Transverse colon (tissue), 4 donors: ENCODE results near the gene ACE. TPM values are rescaled to one million over a fixed set of nuclear protein-coding genes. Genes with fewer than 3 reads are reported as not detected.

Source experiments
- DNase-seq: peaks from one replicate; pipeline ENCODE4 v3.0.0-alpha.2; 2019
- H3K27ac ChIP-seq, 4 donors: fragments of 200-600 bp; sonication (generic); 2 replicates each; pipeline ENCODE4 v1.5.1; 2016 to 2018; ENCODE audit warnings: inconsistent platforms in 4 of 4
- H3K27me3 ChIP-seq: fragments of 200-600 bp; sonication (generic); 2 replicates; pipeline ENCODE4 v1.5.1; 2017; ENCODE audit warnings: inconsistent platforms
- H3K36me3 ChIP-seq, 4 donors: fragments of 200-600 bp; sonication (generic); 2 replicates each; pipeline ENCODE4 v1.5.1; 2017 to 2019; ENCODE audit warnings: inconsistent platforms in 4 of 4
- H3K4me1 ChIP-seq, 4 donors: fragments of 200-600 bp; sonication (generic); 2 replicates each; pipeline ENCODE4 v1.5.1; 2017 to 2020; ENCODE audit warnings: inconsistent platforms in 4 of 4
- H3K4me3 ChIP-seq, 4 donors: fragments of 200-600 bp; sonication (generic); 1 replicate in 1 of 4; 2 replicates in 3 of 4; pipeline versions ENCODE4 v1.5.1 to v1.6.1; 2017 to 2019; ENCODE audit warnings: inconsistent platforms in 4 of 4
- H3K9me3 ChIP-seq, 2 donors: fragments of 200-600 bp; sonication (generic); 2 replicates each; pipeline ENCODE4 v1.5.1; 2017 to 2019; ENCODE audit warnings: inconsistent platforms in 2 of 2
- EP300 ChIP-seq: sonication (generic); formaldehyde crosslinking; IDR thresholded peaks from one replicate; pipeline ENCODE4 v1.6.1; 2017; ENCODE audit warnings: antibody characterized with exemption, low read depth
- POLR2A ChIP-seq: fragments of 450-650 bp; IDR thresholded peaks from one replicate; pipeline ENCODE4 v1.6.1; 2016; ENCODE audit warnings: antibody characterized with exemption, mild to moderate bottlenecking, moderate library complexity
- POLR2AphosphoS5 ChIP-seq, 3 donors: sonication (generic); formaldehyde crosslinking; IDR thresholded peaks; one replicate each; pipeline ENCODE4 v1.6.1; 2016; ENCODE audit warnings: antibody characterized with exemption in 3 of 3
- WGBS, 2 donors: methylation state at CpG; one replicate each; pipeline ENCODE4 v1.1.5; 2018; ENCODE audit warnings: low coverage in 1 of 2; 5-methylcytosine and 5-hydroxymethylcytosine counted together
- in situ Hi-C, 4 donors: fragments of 200-750 bp; cut with MboI; loops; one replicate each; pipeline versions ENCODE4 v1.15.0 to v1.15.1; 2017; ENCODE audit warnings: low sequenced_read_pairs in 3 of 4, low pct_ligation_motif_present in 1 of 4, low pct_unique_long_range_greater_than_20kb in 1 of 4
- intact Hi-C: fragments of 100-400 bp; cut with DNase I; formaldehyde crosslinking; loops from one replicate; pipeline ENCODE4 v1.15.1; 2023; ENCODE audit warnings: low total_unique reads
- total RNA-seq, 4 donors: library from RNA; depleted of rRNA; stranded (reverse); fragments of >200 nt; gene quantifications; one replicate each; pipeline ENCODE4 v1.1.0, GENCODE V29; 2016
- TF ChIP-seq, protein P1 (sequence below), 5 experiments: fragments of 200-600 bp in 3 of 5; fragments of 450-650 bp in 2 of 5; sonication (generic) in 3 of 5; IDR thresholded peaks; 1 replicate in 2 of 5; 2 replicates in 3 of 5; pipeline ENCODE4 v1.5.1; 2016 to 2017; ENCODE audit warnings: antibody characterized with exemption in 5 of 5, inconsistent platforms in 3 of 5, mild to moderate bottlenecking in 2 of 5, moderate library complexity in 1 of 5

ACE gene
- total RNA-seq, 4 donors from 2014 or later = 6.0 to 56.7 (median 28.0) TPM

DNA sequence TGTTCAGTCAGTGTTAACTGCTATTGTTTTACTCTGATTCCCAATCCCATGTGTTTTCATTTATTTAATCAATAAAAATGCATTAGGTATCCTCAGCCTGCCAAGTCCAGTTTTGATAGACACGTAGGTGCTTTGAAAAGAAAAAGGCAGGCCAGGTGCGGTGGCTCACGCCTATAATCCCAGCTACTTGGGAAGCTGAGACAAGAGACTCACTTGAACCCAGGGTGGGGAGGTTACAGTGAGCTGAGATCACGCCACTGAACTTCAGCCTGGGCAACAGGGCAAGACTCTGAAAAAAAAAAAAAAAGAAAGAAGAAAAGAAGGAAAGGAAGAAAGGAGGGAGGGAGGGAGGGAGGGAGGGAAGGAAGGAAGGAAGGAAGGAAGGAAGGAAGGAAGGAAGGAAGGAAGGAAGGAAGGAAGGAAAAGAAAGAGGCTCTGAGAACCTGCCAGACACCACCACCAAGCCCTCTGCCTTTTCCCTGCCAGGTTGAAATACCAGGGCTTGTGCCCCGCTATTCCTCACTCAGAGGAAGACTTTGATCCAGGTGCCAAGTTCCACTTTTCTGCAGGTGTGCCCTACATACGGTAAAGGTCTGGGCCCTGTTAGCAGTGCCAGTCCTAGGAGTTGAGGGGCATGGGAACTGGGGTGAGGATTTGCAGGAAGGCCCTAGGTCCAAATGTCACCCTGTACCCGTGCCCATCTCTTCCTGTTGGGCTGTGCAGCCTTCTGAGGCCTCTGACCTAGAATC, 36.2 kb downstream of the ACE start:
- Histone ChIP-seq H3K36me3 (no peaks in the 10 kb centered on the region), H3K4me3 (no peak overlapping the region), H3K27me3 (no peaks in the 10 kb centered on the region), H3K4me1 (no peaks in the 10 kb centered on the region), H3K27ac (no peak overlapping the region), H3K9me3 (no peaks in the 10 kb centered on the region)
- in situ Hi-C loops (no loop called here), intact Hi-C loops (no loop called here)
- TF ChIP-seq POLR2AphosphoS5 (IDR thresholded peaks at IDR 0.05) (no peak), EP300 (no peak), POLR2A (no peak)
- TF ChIP-seq, protein P1, sequence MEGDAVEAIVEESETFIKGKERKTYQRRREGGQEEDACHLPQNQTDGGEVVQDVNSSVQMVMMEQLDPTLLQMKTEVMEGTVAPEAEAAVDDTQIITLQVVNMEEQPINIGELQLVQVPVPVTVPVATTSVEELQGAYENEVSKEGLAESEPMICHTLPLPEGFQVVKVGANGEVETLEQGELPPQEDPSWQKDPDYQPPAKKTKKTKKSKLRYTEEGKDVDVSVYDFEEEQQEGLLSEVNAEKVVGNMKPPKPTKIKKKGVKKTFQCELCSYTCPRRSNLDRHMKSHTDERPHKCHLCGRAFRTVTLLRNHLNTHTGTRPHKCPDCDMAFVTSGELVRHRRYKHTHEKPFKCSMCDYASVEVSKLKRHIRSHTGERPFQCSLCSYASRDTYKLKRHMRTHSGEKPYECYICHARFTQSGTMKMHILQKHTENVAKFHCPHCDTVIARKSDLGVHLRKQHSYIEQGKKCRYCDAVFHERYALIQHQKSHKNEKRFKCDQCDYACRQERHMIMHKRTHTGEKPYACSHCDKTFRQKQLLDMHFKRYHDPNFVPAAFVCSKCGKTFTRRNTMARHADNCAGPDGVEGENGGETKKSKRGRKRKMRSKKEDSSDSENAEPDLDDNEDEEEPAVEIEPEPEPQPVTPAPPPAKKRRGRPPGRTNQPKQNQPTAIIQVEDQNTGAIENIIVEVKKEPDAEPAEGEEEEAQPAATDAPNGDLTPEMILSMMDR (IDR thresholded peaks at IDR 0.05) = no peak
- whole genome bisulfite sequencing, 2 donors = 14 to 60% methylated on average over 1 to 7 of the region's 7 CpGs
- DNase-seq = no peak

DNA sequence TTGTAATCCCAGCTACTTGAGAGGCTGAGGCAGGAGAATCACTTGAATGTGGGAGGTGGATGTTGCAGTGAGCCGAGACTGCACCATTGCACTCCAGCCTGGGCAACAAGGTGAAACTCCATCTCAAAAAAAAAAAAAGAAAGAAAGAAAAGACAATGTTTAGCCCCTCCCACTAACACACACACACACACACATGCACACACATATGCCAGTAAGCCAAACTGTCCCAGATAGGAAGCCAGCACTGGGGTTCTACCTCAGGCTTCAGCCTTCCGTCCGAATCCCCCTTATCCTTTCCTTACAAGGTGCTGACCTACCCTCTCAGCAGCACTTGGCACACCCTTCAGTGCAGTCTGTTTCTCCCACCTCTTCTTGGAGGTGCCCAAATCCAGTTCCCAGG, 37.6 kb downstream of the ACE start:
- intact Hi-C loops (no loop called here), in situ Hi-C loops (no loop called here)
- H3K4me1 ChIP-seq = peaks cover 0 to under 1% (median 0%) of the 10 kb centered on the region in 4 donors
- H3K4me3 ChIP-seq = no peak overlapping the region
- no peaks in the 10 kb centered on the region for H3K27me3 ChIP-seq
- no peaks in the 10 kb centered on the region for H3K36me3 ChIP-seq
- TF ChIP-seq EP300 (no peak), POLR2A (no peak), POLR2AphosphoS5 (IDR thresholded peaks at IDR 0.05) (no peak)
- TF ChIP-seq, protein P1 (IDR thresholded peaks at IDR 0.05) = no peak
- H3K27ac ChIP-seq = no peak overlapping the region
- WGBS, 2 donors = 88% methylated on average over 3 of the region's 3 CpGs; no CpG with 5 or more reads in 1 of the 2 donors
- no peak for DNase-seq
- H3K9me3 ChIP-seq = no peaks in the 10 kb centered on the region

DNA sequence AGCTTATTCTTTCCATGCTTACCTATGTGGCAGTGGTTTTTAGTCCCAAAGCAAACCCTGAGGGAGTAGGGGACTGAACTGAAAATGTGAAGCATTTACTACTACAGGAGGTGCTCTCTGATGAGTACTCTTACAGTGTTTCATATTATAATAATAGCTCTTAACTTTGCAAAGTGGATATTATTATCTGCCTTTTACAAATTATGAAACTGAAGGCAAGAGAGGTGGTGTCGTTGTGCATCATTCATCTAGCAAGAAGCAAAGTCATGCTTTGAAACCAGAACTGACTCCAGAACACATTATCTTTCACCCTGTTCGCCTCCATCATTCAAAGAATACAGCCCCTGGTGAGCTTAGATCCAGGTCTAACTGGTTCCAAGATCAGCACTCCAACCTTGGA, 38.1 kb downstream of the ACE start:
- Histone ChIP-seq H3K9me3 (no peaks in the 10 kb centered on the region), H3K4me3 (no peak overlapping the region), H3K4me1 (peaks cover 0 to 6% (median 0%) of the 10 kb centered on the region in 4 donors), H3K27ac (no peak overlapping the region), H3K36me3 (no peaks in the 10 kb centered on the region), H3K27me3 (no peaks in the 10 kb centered on the region)
- no peak for TF ChIP-seq EP300
- no peak for TF ChIP-seq POLR2A
- TF ChIP-seq, protein P1 (IDR thresholded peaks at IDR 0.05) = no peak
- TF ChIP-seq POLR2AphosphoS5 (IDR thresholded peaks at IDR 0.05) = no peak
- no peak for DNase-seq
- 67 to 70% methylated on average over 2 of the region's 2 CpGs for WGBS, 2 donors
- in situ Hi-C loops = no loop called here
- intact Hi-C loops = loop anchor here (1.0 kb wide), 1 partner anchor 30 kb away; no protein-coding TSS in a partner anchor

DNA sequence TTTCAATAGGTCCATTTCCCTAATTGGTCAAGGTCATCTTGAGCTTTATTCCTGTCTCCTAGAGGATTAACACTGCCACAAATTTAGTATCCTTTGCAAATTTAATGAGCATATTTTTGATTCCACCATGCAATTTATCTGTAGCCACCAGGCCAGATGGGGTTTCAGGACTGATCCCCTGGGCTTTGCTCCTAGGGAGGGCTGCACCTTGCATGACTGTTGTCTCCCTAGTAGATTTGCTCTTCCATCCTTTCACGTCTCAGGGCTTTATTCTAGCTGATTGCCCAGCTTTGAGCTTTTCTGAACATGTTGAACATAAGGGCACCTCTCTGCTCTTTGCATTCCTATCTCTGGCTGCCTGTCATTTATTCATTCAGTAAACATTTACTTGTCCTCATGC, 38.6 kb downstream of the ACE start:
- intact Hi-C loops (loop anchor here (1.0 kb wide), 1 partner anchor 30 kb away; no protein-coding TSS in a partner anchor), in situ Hi-C loops (no loop called here)
- TF ChIP-seq EP300 = no peak
- WGBS, 2 donors = 65 to 83% methylated on average over 1 of the region's 1 CpG
- H3K36me3 ChIP-seq = no peaks in the 10 kb centered on the region
- DNase-seq = no peak
- no peak overlapping the region for H3K27ac ChIP-seq
- H3K4me1 ChIP-seq = peaks cover 0 to 8% (median 0%) of the 10 kb centered on the region in 4 donors
- no peak overlapping the region for H3K4me3 ChIP-seq
- H3K27me3 ChIP-seq = no peaks in the 10 kb centered on the region
- no peaks in the 10 kb centered on the region for H3K9me3 ChIP-seq
